Naive thymus-derived CD4-positive, alpha-beta T cell (primary cell): Measurements from ENCODE around the gene FGFR2. TPM values are rescaled to one million over a fixed set of nuclear protein-coding genes. Genes with fewer than 3 reads are reported as not detected.

ENCODE experiments used
- ATAC-seq: fragments of 150-1000 bp; cut with Tn5 transposase; 2 replicates; pipeline ENCODE4 v1.10.0; 2021; ENCODE audit warnings: mild to moderate bottlenecking, moderate library complexity
- CTCF ChIA-PET: fragments of 350-600 bp; sonication (Branson Sonifier 250); formaldehyde crosslinking; loops from one replicate; lab custom pipeline; 2021; ENCODE audit warnings: antibody characterized with exemption; lab: Charles Lee
- POLR2A ChIA-PET: fragments of 350-600 bp; sonication (Branson Sonifier 250); formaldehyde crosslinking; loops from one replicate; lab custom pipeline; 2021; ENCODE audit warnings: antibody characterized with exemption, inconsistent platforms; lab: Charles Lee
- DNase-seq, 9 donors: peaks; one replicate each; pipeline versions ENCODE4 v3.0.0 to v3.0.0-alpha.2; 2020 to 2022; ENCODE audit warnings: mixed read lengths in 1 of 9
- H3K27ac ChIP-seq: one replicate; pipeline ENCODE4 v1.7.0; 2013; ENCODE audit warnings: mild to moderate bottlenecking, low read depth, low read length, moderate library complexity
- H3K27me3 ChIP-seq, 2 donors: one replicate each; pipeline ENCODE4 v1.7.0; 2013; ENCODE audit warnings: low read length in 2 of 2, mild to moderate bottlenecking in 2 of 2, moderate library complexity in 2 of 2; ENCODE audit not compliant: control insufficient read depth in 2 of 2, insufficient read depth in 2 of 2
- H3K36me3 ChIP-seq, 3 experiments: 1 replicate in 2 of 3; 2 replicates in 1 of 3; pipeline ENCODE4 v1.7.0; 2013; ENCODE audit warnings: low read length in 3 of 3, mild to moderate bottlenecking in 3 of 3, moderate library complexity in 1 of 3; ENCODE audit not compliant: insufficient read depth in 3 of 3, control insufficient read depth in 2 of 3
- H3K4me1 ChIP-seq, 2 donors: one replicate each; pipeline ENCODE4 v1.7.0; 2013; ENCODE audit warnings: low read length in 2 of 2, mild to moderate bottlenecking in 2 of 2, moderate library complexity in 1 of 2; ENCODE audit not compliant: control insufficient read depth in 2 of 2, insufficient read depth in 2 of 2
- H3K4me3 ChIP-seq: 2 replicates; pipeline ENCODE4 v1.7.0; 2013; ENCODE audit warnings: mild to moderate bottlenecking, low read length
- H3K9me3 ChIP-seq, 3 experiments: 1 replicate in 2 of 3; 2 replicates in 1 of 3; pipeline ENCODE4 v1.7.0; 2013; ENCODE audit warnings: low read length in 3 of 3; ENCODE audit not compliant: control insufficient read depth in 2 of 3
- H3K27ac Mint-ChIP-seq, 9 donors: one replicate each; pipeline ENCODE4 v1.8.0; 2020 to 2022; ENCODE audit warnings: mixed read lengths in 9 of 9, mild to moderate bottlenecking in 8 of 9, moderate library complexity in 5 of 9, inconsistent platforms in 2 of 9
- H3K27me3 Mint-ChIP-seq, 5 donors: one replicate each; pipeline ENCODE4 v1.8.0; 2021 to 2022; ENCODE audit warnings: mixed read lengths in 5 of 5, mild to moderate bottlenecking in 1 of 5
- H3K36me3 Mint-ChIP-seq, 5 donors: one replicate each; pipeline ENCODE4 v1.8.0; 2020 to 2022; ENCODE audit warnings: mixed read lengths in 5 of 5, mild to moderate bottlenecking in 3 of 5, inconsistent platforms in 1 of 5
- H3K4me1 Mint-ChIP-seq, 7 donors: one replicate each; pipeline ENCODE4 v1.8.0; 2020 to 2022; ENCODE audit warnings: mixed read lengths in 7 of 7, mild to moderate bottlenecking in 3 of 7, inconsistent platforms in 1 of 7
- H3K4me3 Mint-ChIP-seq, 10 donors: one replicate each; pipeline ENCODE4 v1.8.0; 2020 to 2022; ENCODE audit warnings: mild to moderate bottlenecking in 10 of 10, mixed read lengths in 10 of 10, moderate library complexity in 6 of 10, inconsistent platforms in 2 of 10
- H3K9me3 Mint-ChIP-seq, 11 donors: one replicate each; pipeline ENCODE4 v1.8.0; 2020 to 2022; ENCODE audit warnings: mixed read lengths in 11 of 11, mild to moderate bottlenecking in 4 of 11, inconsistent platforms in 1 of 11, moderate library complexity in 1 of 11
- intact Hi-C, 2 donors: fragments of 100-400 bp; cut with micrococcal nuclease; formaldehyde crosslinking; loops; one replicate each; pipeline ENCODE4 v1.15.1; 2023
- polyA plus RNA-seq, 2 donors: library from polyadenylated mRNA; unstranded; fragments of 300-500 nt; fragmentation: Illumina TruSeq; gene quantifications; one replicate each; pipeline ENCODE4 v1.2.3, GENCODE V29; 2021
- total RNA-seq, 6 experiments: library from RNA in 5 of 6; stranded (reverse) in 5 of 6; gene quantifications; 1 replicate in 5 of 6; 2 replicates in 1 of 6; pipeline ENCODE4 v1.2.3 and lab custom pipeline; 2021 to 2026

The FGFR2 gene
- total and polyA plus RNA-seq, 7 experiments from 2014 or later, result 0.88 to 1.2 TPM; not detected in 5

GRCh38 chr10:121464517-121464916, 133.7 kb downstream of the FGFR2 start:
- H3K27me3 Mint-ChIP-seq, result no peaks in the 10 kb centered on the region
- no peaks in the 10 kb centered on the region for H3K4me1 Mint-ChIP-seq
- H3K9me3 ChIP-seq, result no peaks in the 10 kb centered on the region
- no peak overlapping the region for H3K4me3 ChIP-seq
- H3K27me3 ChIP-seq, result no peaks in the 10 kb centered on the region
- peaks cover 0 to 4% (median 0%) of the 10 kb centered on the region in 11 donors for H3K9me3 Mint-ChIP-seq
- ChIA-PET CTCF (no interaction called here), POLR2A (no interaction called here)
- DNase-seq, result no peak
- ATAC-seq, result no peak
- H3K4me1 ChIP-seq, result no peaks in the 10 kb centered on the region
- intact Hi-C loops, result no loop called here
- H3K4me3 Mint-ChIP-seq, result no peak overlapping the region
- no peaks in the 10 kb centered on the region for H3K36me3 ChIP-seq
- no peaks in the 10 kb centered on the region for H3K36me3 Mint-ChIP-seq
- H3K27ac Mint-ChIP-seq, result no peak overlapping the region
- H3K27ac ChIP-seq, result no peak overlapping the region

DNA sequence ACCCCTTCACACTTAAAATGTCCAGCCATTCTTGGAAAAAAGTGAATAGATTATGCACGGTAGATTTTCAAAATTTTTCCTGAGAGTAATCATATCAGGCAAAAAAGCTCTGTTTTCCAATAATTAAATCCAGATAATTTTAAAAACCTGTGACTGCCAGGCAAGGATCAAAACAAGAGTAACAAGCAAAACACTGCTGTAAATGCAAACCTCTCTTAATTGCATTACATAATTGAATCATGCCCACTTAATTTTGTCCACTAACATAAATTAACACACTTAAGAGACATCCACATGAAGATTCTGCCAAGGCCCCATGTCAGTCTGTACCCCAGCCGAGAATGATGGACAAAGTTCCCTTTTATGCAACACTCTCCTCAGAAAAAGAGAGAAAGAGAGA, 135.3 kb downstream of the FGFR2 start:
- H3K27ac ChIP-seq, result no peak overlapping the region
- no peak overlapping the region for H3K27ac Mint-ChIP-seq
- H3K4me1 Mint-ChIP-seq, result no peaks in the 10 kb centered on the region
- no peaks in the 10 kb centered on the region for H3K36me3 ChIP-seq
- peaks cover 0 to 6% (median 0%) of the 10 kb centered on the region in 5 donors for H3K27me3 Mint-ChIP-seq
- no peaks in the 10 kb centered on the region for H3K9me3 ChIP-seq
- ATAC-seq (no peak), DNase-seq (no peak)
- H3K4me3 ChIP-seq, result no peak overlapping the region
- no peaks in the 10 kb centered on the region for H3K36me3 Mint-ChIP-seq
- ChIA-PET POLR2A (no interaction called here), CTCF (no interaction called here)
- H3K9me3 Mint-ChIP-seq, result peaks cover 0 to 7% (median 0%) of the 10 kb centered on the region in 11 donors
- intact Hi-C loops, result no loop called here
- H3K4me1 ChIP-seq, result no peaks in the 10 kb centered on the region
- H3K27me3 ChIP-seq, result no peaks in the 10 kb centered on the region
- H3K4me3 Mint-ChIP-seq, result no peak overlapping the region

- H3K27me3 ChIP-seq, result no peaks in the 10 kb centered on the region
- peaks cover 0 to 7% (median 0%) of the 10 kb centered on the region in 11 donors for H3K9me3 Mint-ChIP-seq
These were observed 136.0 kb downstream of the FGFR2 start for GRCh38 chr10:121462281-121462680.

GRCh38 chr10:121461307-121461706, 136.9 kb downstream of the FGFR2 start:
- ChIA-PET POLR2A (no interaction called here), CTCF (no interaction called here)
- H3K4me3 ChIP-seq, result no peak overlapping the region
- H3K9me3 ChIP-seq, result no peaks in the 10 kb centered on the region
- H3K36me3 ChIP-seq, result no peaks in the 10 kb centered on the region
- Mint-ChIP-seq H3K27me3 (peaks cover 0 to 6% (median 0%) of the 10 kb centered on the region in 5 donors), H3K4me3 (no peak overlapping the region), H3K4me1 (no peaks in the 10 kb centered on the region), H3K36me3 (no peaks in the 10 kb centered on the region), H3K27ac (no peak overlapping the region), H3K9me3 (peaks cover 0 to 7% (median 0%) of the 10 kb centered on the region in 11 donors)
- intact Hi-C loops, result no loop called here
- no peak for ATAC-seq
- H3K4me1 ChIP-seq, result no peaks in the 10 kb centered on the region
- DNase-seq, result no peak
- H3K27me3 ChIP-seq, result no peaks in the 10 kb centered on the region
- H3K27ac ChIP-seq, result no peak overlapping the region

More at GRCh38 chr10:121462281-121462680, 136.0 kb downstream of the FGFR2 start:
- intact Hi-C loops, result no loop called here
- ChIA-PET CTCF (no interaction called here), POLR2A (no interaction called here)
- Histone ChIP-seq H3K36me3 (no peaks in the 10 kb centered on the region), H3K4me3 (no peak overlapping the region), H3K27ac (no peak overlapping the region), H3K4me1 (no peaks in the 10 kb centered on the region), H3K9me3 (no peaks in the 10 kb centered on the region)
- Mint-ChIP-seq H3K27me3 (peaks cover 0 to 6% (median 0%) of the 10 kb centered on the region in 5 donors), H3K4me1 (no peaks in the 10 kb centered on the region), H3K27ac (no peak overlapping the region), H3K36me3 (no peaks in the 10 kb centered on the region), H3K4me3 (no peak overlapping the region)
- DNase-seq, result no peak
- ATAC-seq, result peak; percentile 36

- Mint-ChIP-seq H3K36me3 (no peaks in the 10 kb centered on the region), H3K4me3 (no peak overlapping the region), H3K27ac (no peak overlapping the region), H3K27me3 (peaks cover 0 to 6% (median 0%) of the 10 kb centered on the region in 5 donors), H3K9me3 (peaks cover 0 to 7% (median 0%) of the 10 kb centered on the region in 11 donors), H3K4me1 (no peaks in the 10 kb centered on the region)
- no peak for DNase-seq
- Histone ChIP-seq H3K27me3 (no peaks in the 10 kb centered on the region), H3K36me3 (no peaks in the 10 kb centered on the region), H3K9me3 (no peaks in the 10 kb centered on the region), H3K4me1 (no peaks in the 10 kb centered on the region), H3K27ac (no peak overlapping the region), H3K4me3 (no peak overlapping the region)
- intact Hi-C loops, result no loop called here
- POLR2A ChIA-PET, result no interaction called here
- ATAC-seq, result no peak
- CTCF ChIA-PET, result no interaction called here
These were observed 137.5 kb downstream of the FGFR2 start for GRCh38 chr10:121460733-121461132.

- H3K36me3 Mint-ChIP-seq, result no peaks in the 10 kb centered on the region
- ATAC-seq (no peak), DNase-seq (no peak)
- no peaks in the 10 kb centered on the region for H3K9me3 ChIP-seq
- no peaks in the 10 kb centered on the region for H3K4me1 ChIP-seq
- peaks cover 0 to 7% (median 0%) of the 10 kb centered on the region in 11 donors for H3K9me3 Mint-ChIP-seq
- no peaks in the 10 kb centered on the region for H3K4me1 Mint-ChIP-seq
- H3K4me3 Mint-ChIP-seq, result no peak overlapping the region
- ChIA-PET CTCF (no interaction called here), POLR2A (no interaction called here)
- H3K4me3 ChIP-seq, result no peak overlapping the region
- no peaks in the 10 kb centered on the region for H3K27me3 ChIP-seq
- intact Hi-C loops, result no loop called here
- H3K27me3 Mint-ChIP-seq, result peaks cover 0 to 6% (median 0%) of the 10 kb centered on the region in 5 donors
- H3K36me3 ChIP-seq, result no peaks in the 10 kb centered on the region
- no peak overlapping the region for H3K27ac ChIP-seq
- no peak overlapping the region for H3K27ac Mint-ChIP-seq
These were observed 138.4 kb downstream of the FGFR2 start for GRCh38 chr10:121459622-121460453.

- Mint-ChIP-seq H3K27me3 (peaks cover 0 to 6% (median 0%) of the 10 kb centered on the region in 5 donors), H3K4me1 (no peaks in the 10 kb centered on the region), H3K4me3 (no peak overlapping the region), H3K27ac (no peak overlapping the region), H3K36me3 (no peaks in the 10 kb centered on the region), H3K9me3 (peaks cover 0 to 7% (median 0%) of the 10 kb centered on the region in 11 donors)
- Histone ChIP-seq H3K4me1 (no peaks in the 10 kb centered on the region), H3K36me3 (no peaks in the 10 kb centered on the region), H3K4me3 (no peak overlapping the region), H3K9me3 (no peaks in the 10 kb centered on the region), H3K27me3 (no peaks in the 10 kb centered on the region), H3K27ac (no peak overlapping the region)
- DNase-seq (no peak), ATAC-seq (no peak)
- ChIA-PET POLR2A (no interaction called here), CTCF (no interaction called here)
- intact Hi-C loops, result no loop called here
These were observed 139.0 kb downstream of the FGFR2 start for GRCh38 chr10:121459279-121459621.
